GM12878 (cell line): ENCODE measurements around the gene ADGRL3. TPM values are rescaled to one million over a fixed set of nuclear protein-coding genes. Genes with fewer than 3 reads are reported as not detected.

ENCODE experiments used
- ATAC-seq: fragments of 200-7000 bp; cut with Tn5 transposase; 3 replicates; pipeline ENCODE4 v1.9.1; 2020; ENCODE audit warnings: mild to moderate bottlenecking, moderate library complexity
- BruUV-seq: library from RNA; stranded (reverse); fragments of 400-500 nt; replicated peaks from 2 replicates; lab custom pipeline; 2021; lab: Mats Ljungman, UMichigan
- CTCF ChIA-PET: fragments of 300-600 bp; sonication (Branson Sonifier 250); formaldehyde crosslinking; extraction: SDS; loops from one replicate; lab custom pipeline; 2021; ENCODE audit warnings: inconsistent platforms; lab: Yijun Ruan, JAX
- POLR2A ChIA-PET: fragments of 350-600 bp; formaldehyde crosslinking; extraction: SDS; loops from one replicate; lab custom pipeline; 2021; ENCODE audit warnings: inconsistent platforms; lab: Charles Lee
- RAD21 ChIA-PET: fragments of 300-600 bp; sonication (Branson Sonifier 250); formaldehyde crosslinking; loops from one replicate; lab custom pipeline; 2023; ENCODE audit warnings: antibody characterized with exemption; ENCODE audit not compliant: unreplicated experiment; lab: Charles Lee
- SMC1A ChIA-PET: fragments of 300-600 bp; sonication (Branson Sonifier 250); formaldehyde crosslinking; loops from one replicate; lab custom pipeline; 2023; ENCODE audit not compliant: unreplicated experiment, uncharacterized antibody; lab: Charles Lee
- DNase-seq: peaks from one replicate; pipeline ENCODE4 v3.0.0-alpha.2; 2011; ENCODE audit warnings: low read depth, low spot score
- FAIRE-seq: peaks from 3 replicates; lab custom pipeline; 2011; peaks lifted over from hg19 to GRCh38; lab: Jason Lieb, UNC
- H2AFZ ChIP-seq: 2 replicates; pipeline ENCODE4 v1.6.0; 2011; ENCODE audit warnings: low read depth, low read length, control low read depth; ENCODE audit not compliant: control insufficient read depth
- H3K27ac ChIP-seq: 2 replicates; pipeline ENCODE4 v1.5.1; 2011; ENCODE audit warnings: control low read depth; ENCODE audit not compliant: control insufficient read depth, insufficient read depth
- H3K27me3 ChIP-seq, 2 experiments: replicated peaks in 1 of 2; 2 replicates each; pipeline versions ENCODE4 v1.6.0 to v1.6.1; 2011; ENCODE audit warnings: low read length in 1 of 2; ENCODE audit not compliant: control insufficient read depth in 2 of 2, insufficient read depth in 2 of 2
- H3K36me3 ChIP-seq, 2 experiments: 2 replicates each; pipeline ENCODE4 v1.5.1; 2011; ENCODE audit warnings: low read length in 1 of 2; ENCODE audit not compliant: control insufficient read depth in 2 of 2, insufficient read depth in 2 of 2
- H3K4me1 ChIP-seq: 2 replicates; pipeline ENCODE4 v1.6.1; 2011; ENCODE audit warnings: mild to moderate bottlenecking, low read length, moderate library complexity, mixed read lengths; ENCODE audit not compliant: control insufficient read depth, insufficient read depth
- H3K4me2 ChIP-seq: 2 replicates; pipeline ENCODE4 v1.6.0; 2011; ENCODE audit warnings: control low read depth; ENCODE audit not compliant: control insufficient read depth, insufficient read depth
- H3K4me3 ChIP-seq: fragments of 200-600 bp; sonication (generic); 2 replicates; pipeline ENCODE4 v1.5.1; 2016
- H3K79me2 ChIP-seq: 2 replicates; pipeline ENCODE4 v1.6.0; 2011; ENCODE audit warnings: low read length; ENCODE audit not compliant: control insufficient read depth, insufficient read depth
- H3K9ac ChIP-seq: 2 replicates; pipeline ENCODE4 v1.8.0; 2011; ENCODE audit warnings: low read length, control low read depth, mixed read lengths; ENCODE audit not compliant: control insufficient read depth, insufficient read depth
- H3K9me3 ChIP-seq: replicated peaks from 3 replicates; pipeline ENCODE4 v1.5.1; 2011; ENCODE audit warnings: mild to moderate bottlenecking, low read length; ENCODE audit not compliant: control insufficient read depth, insufficient read depth
- H4K20me1 ChIP-seq: 2 replicates; pipeline ENCODE4 v1.6.0; 2011; ENCODE audit not compliant: control insufficient read depth, insufficient read depth
- BMI1 ChIP-seq: fragments of 450-650 bp; IDR thresholded peaks from 2 replicates; pipeline ENCODE4 v1.6.1; 2016; ENCODE audit warnings: mild to moderate bottlenecking, moderate library complexity, borderline replicate concordance
- HDGF ChIP-seq: fragments of 450-650 bp; IDR thresholded peaks from 2 replicates; pipeline ENCODE4 v1.6.1; 2016; ENCODE audit warnings: antibody characterized with exemption
- KDM1A ChIP-seq: fragments of 200-600 bp; sonication (generic); IDR thresholded peaks from 2 replicates; pipeline ENCODE4 v1.6.1; 2016; ENCODE audit warnings: borderline replicate concordance
- NFYB ChIP-seq: IDR thresholded peaks from 2 replicates; pipeline ENCODE4 v1.6.1; 2011; ENCODE audit warnings: low read depth, mild to moderate bottlenecking, low read length, improper control_type of control experiment, moderate library complexity; ENCODE audit not compliant: insufficient read depth
- NRF1 ChIP-seq: conservative IDR thresholded peaks from 2 replicates; pipeline ENCODE4 v1.6.1; 2011; ENCODE audit warnings: mild to moderate bottlenecking, low read depth, low read length, improper control_type of control experiment
- POLR2AphosphoS5 ChIP-seq: IDR thresholded peaks from 2 replicates; pipeline ENCODE4 v1.6.1; 2011; ENCODE audit warnings: mild to moderate bottlenecking, low read length, inconsistent platforms
- SIN3A ChIP-seq: IDR thresholded peaks from 2 replicates; pipeline ENCODE4 v1.6.1; 2012; ENCODE audit warnings: low read depth, low read length, improper control_type of control experiment
- ZNF592 ChIP-seq: fragments of 450-650 bp; IDR thresholded peaks from 2 replicates; pipeline ENCODE4 v1.6.1; 2017; ENCODE audit warnings: mild to moderate bottlenecking, moderate library complexity
- in situ Hi-C: fragments of 300-500 bp; cut with MboI; formaldehyde crosslinking; loops from 9 replicates; pipeline ENCODE4 v1.14.3; 2018; ENCODE audit warnings: mixed read lengths
- intact Hi-C: fragments of 100-400 bp; cut with micrococcal nuclease; formaldehyde crosslinking; loops from one replicate; pipeline ENCODE4 v1.14.2; 2022; ENCODE audit not compliant: unreplicated experiment
- polyA plus RNA-seq, 11 experiments: library from polyadenylated mRNA; depleted of rRNA in 4 of 11; unstranded in 6 of 11; stranded (reverse) in 5 of 11; fragments of >200 nt; fragmentation: Nextera tagmentation in 4 of 11; fragmentation: Illumina TruSeq in 1 of 11; extraction: Ambion mirVana in 4 of 11; extraction: Trizol in 1 of 11; gene quantifications; 1 replicate in 1 of 11; 2 replicates in 10 of 11; pipeline versions ENCODE4 v1.2.1 to v1.2.3, GENCODE V29; 2011 to 2016; ENCODE audit warnings: inconsistent platforms in 2 of 11, missing spikeins in 2 of 11, low read depth in 1 of 11
- total RNA-seq, 4 experiments: library from RNA; depleted of rRNA in 3 of 4; stranded (reverse); fragments of >200 nt in 3 of 4; fragmentation: Illumina TruSeq in 1 of 4; extraction: Trizol in 1 of 4; gene quantifications; 2 replicates each; pipeline versions ENCODE4 v1.2.1 to v1.2.3, GENCODE V29; 2013 to 2021

ADGRL3 gene
- total and polyA plus RNA-seq, 10 of the 15 experiments (the other 5 are each of a cell fraction or from before 2014, with no cell fraction given) = 1.1 TPM; not detected in 9

DNA sequence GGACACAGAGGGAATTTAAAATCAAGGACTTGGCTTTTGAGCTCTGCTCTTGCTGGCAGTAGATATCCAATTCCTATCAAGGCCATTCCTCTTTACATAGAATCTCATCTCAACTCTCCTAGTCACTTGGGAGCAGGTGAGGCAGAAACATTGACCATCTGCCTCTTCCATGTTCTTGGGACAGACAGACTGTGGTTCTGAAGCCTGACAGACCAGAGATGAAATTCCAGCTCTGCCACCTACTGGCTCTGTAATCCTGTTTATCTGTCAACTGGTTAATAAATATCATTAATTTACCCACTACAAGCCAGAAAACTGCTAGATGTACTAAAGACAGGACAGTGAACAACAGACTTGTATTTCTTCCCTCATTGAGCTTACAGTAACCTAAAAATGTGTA, 300.8 kb downstream of the ADGRL3 start:
- no peak for ATAC-seq
- H3K9ac ChIP-seq = no peak overlapping the region
- in situ Hi-C loops = no loop called here
- no peaks in the 10 kb centered on the region for H3K9me3 ChIP-seq
- no peaks in the 10 kb centered on the region for H3K4me1 ChIP-seq
- intact Hi-C loops = no loop called here
- ChIA-PET POLR2A (no interaction called here), CTCF (interaction anchor here (0.8 to 1.4 kb wide), 2 partner anchors 17 to 91 kb away, joined by 3 read pairs; no protein-coding TSS in a partner anchor), RAD21 (interaction anchor here (1.0 to 1.5 kb wide), 2 partner anchors 28 to 90 kb away, joined by 3 read pairs; no protein-coding TSS in a partner anchor), SMC1A (interaction anchor here (1.3 kb wide), 1 partner anchor 10 kb away, joined by 3 read pairs; no protein-coding TSS in a partner anchor)
- H3K27ac ChIP-seq = no peak overlapping the region
- H4K20me1 ChIP-seq = no peaks in the 10 kb centered on the region
- no peak for FAIRE-seq
- no peaks in the 10 kb centered on the region for H3K79me2 ChIP-seq
- H3K4me2 ChIP-seq = no peak overlapping the region
- DNase-seq = no peak
- H3K36me3 ChIP-seq = no peaks in the 10 kb centered on the region
- H3K27me3 ChIP-seq = no peaks in the 10 kb centered on the region
- H3K4me3 ChIP-seq = no peak overlapping the region
- no peak overlapping the region for H2AFZ ChIP-seq
- BruUV-seq = no TSS peak
- no peak for TF ChIP-seq BMI1
- no peak for TF ChIP-seq POLR2AphosphoS5
- TF ChIP-seq SIN3A = no peak
- TF ChIP-seq NFYB = no peak
- no peak for TF ChIP-seq NRF1
- TF ChIP-seq KDM1A = no peak
- no peak for TF ChIP-seq HDGF
- no peak for TF ChIP-seq ZNF592
- TF ChIP-seq, all 136 proteins: peak for 0
